Activated CD4-positive, alpha-beta T cell treated with anti-CD3 and anti-CD28 coated beads, Interleukin-2, amount 50 U/mL, for 4 hours (primary cell): Measurements from ENCODE around the gene LBP.
"Not testable (repeated sequence)": the region's sequence is repeated elsewhere in the genome, so short reads cannot be mapped to it uniquely, and the experiment has no call there.

Experiments used
- DNase-seq, 2 experiments: peaks; one replicate each; pipeline ENCODE4 v3.0.0-alpha.2; 2020

Gene LBP, protein sequence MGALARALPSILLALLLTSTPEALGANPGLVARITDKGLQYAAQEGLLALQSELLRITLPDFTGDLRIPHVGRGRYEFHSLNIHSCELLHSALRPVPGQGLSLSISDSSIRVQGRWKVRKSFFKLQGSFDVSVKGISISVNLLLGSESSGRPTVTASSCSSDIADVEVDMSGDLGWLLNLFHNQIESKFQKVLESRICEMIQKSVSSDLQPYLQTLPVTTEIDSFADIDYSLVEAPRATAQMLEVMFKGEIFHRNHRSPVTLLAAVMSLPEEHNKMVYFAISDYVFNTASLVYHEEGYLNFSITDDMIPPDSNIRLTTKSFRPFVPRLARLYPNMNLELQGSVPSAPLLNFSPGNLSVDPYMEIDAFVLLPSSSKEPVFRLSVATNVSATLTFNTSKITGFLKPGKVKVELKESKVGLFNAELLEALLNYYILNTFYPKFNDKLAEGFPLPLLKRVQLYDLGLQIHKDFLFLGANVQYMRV

GRCh38 chr20:38346247-38346651 is at the start of gene LBP:
Gene LBP, plus strand, starts transcription at chr20:38346482. Its CDS starts 35 bp downstream, at chr20:38346517.
- no peak for DNase-seq

- no peak for DNase-seq
Measured at GRCh38 chr20:38297916-38298674, 48.2 kb upstream of the LBP start.

GRCh38 chr20:38298768-38299288 is 47.5 kb upstream of the LBP start:
- DNase-seq: no peak

DNA sequence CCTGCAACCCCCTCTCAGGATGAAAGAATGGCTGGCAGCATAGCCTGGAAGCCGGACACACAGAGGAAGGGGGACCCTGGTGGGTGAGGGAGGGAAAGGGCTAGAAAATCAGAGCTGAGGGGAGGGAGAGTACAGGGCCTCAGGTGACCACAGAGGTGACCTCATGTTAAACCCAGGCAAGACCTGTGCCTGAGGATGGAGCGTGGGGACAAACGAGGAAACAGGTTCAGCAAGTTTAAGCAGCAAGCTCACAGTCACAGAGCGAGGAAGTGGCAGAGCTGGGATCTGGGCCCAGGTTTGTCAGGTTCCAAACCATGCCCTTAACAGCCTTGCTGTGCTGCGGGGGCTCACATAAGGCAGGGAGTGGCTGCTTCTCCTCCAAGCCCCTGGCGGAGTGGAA is 46.3 kb upstream of the LBP start:
- no peak for DNase-seq

- no peak for DNase-seq
Measured at GRCh38 chr20:38300438-38300837, 45.8 kb upstream of the LBP start.

- DNase-seq: no peak
Measured at GRCh38 chr20:38301309-38301708, 45.0 kb upstream of the LBP start.

DNA sequence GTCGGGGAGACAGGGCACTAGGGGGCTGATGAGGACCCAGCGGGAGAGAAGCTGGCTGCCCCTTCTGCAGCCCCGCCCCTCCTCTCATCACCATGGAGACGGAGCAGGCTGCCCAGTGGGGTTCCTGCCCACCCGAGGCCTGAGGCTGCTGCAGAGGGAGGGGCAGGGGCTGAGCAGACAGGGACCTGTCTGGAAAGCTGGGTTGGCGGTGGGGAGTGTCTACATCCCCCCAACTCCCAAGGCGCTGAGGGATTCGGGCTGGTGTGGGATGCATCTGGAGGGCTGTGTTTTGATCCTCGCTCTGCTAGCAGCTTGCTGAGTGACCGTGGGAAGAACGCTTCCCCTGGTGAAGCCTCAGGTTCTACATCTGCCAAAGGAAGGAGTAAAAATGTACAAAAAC is 43.5 kb upstream of the LBP start:
- DNase-seq: no peak

DNA sequence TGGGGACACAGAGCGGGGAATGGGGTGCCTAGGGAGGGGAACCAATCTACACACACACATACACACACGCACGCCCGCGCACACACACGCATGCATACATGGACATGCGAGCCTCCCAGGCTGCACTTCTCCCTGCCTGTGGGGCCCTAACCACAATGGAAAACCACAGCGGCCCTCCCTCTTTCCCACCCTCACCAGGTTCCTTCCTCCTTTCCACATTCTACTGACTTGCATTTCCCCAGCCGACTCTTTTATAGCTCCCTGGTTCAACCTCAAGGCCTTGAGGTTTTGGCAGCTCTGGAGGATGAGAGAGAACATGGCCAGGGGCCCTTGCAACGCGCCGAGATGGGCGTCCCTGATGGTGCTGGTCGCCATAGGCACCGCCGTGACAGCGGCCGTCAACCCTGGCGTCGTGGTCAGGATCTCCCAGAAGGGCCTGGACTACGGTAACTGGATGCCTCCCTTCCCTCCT is 42.3 kb upstream of the LBP start, which contains the start of gene BPI:
TSS of gene BPI (plus strand) at position 249 of the 472 bp plus-strand sequence. CDS start at position 317, 68 bp downstream.
- no peak for DNase-seq

GRCh38 chr20:38304845-38305447 is 41.3 kb upstream of the LBP start:
- no peak for DNase-seq

DNA sequence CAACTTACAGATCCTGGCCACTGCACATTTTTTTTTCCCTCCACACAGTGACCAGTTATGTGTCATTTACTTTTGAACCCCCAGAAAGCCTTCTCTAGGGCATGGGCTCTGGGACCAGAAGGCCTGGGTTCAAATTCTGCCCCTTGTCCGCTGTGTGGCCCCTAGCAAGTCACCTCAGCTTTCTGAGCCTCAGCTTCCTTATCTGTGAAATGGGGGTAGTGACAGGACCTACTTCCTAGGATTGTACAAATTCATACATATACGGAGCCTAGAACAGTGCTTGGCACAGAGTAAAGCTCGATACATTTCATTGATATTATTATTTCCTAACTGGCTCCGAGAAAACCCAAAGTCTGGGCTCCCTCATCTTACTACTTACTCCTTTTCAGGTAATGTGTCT is 40.7 kb upstream of the LBP start:
- no peak for DNase-seq

GRCh38 chr20:38306379-38306778 is 39.9 kb upstream of the LBP start:
- DNase-seq: no peak

GRCh38 chr20:38307371-38308046 is 38.8 kb upstream of the LBP start:
- DNase-seq: no peak

GRCh38 chr20:38308047-38308438 is 38.2 kb upstream of the LBP start:
- DNase-seq: no peak

GRCh38 chr20:38308447-38308846 is 37.8 kb upstream of the LBP start:
- DNase-seq: no peak

- DNase-seq: no peak
Measured at GRCh38 chr20:38311091-38311490, 35.2 kb upstream of the LBP start.

GRCh38 chr20:38311491-38311890 is 34.8 kb upstream of the LBP start:
- no peak for DNase-seq

GRCh38 chr20:38313676-38314075 is 32.6 kb upstream of the LBP start:
- DNase-seq: no peak

DNA sequence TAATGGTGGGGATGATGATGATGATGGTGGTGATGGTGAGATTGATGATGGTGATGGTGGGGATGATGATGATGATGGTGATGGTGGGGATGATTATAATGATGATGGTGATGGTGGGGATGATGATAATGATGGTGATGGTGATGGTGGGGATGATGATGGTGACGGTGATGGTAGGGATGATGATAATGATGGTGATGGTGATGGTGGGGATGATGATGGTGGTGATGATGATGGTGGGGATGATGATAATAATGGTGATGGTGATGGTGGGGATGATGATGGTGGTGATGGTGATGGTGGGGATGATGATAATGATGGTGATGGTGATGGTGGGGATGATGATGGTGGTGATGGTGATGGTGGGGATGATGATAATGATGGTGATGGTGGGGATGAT is 31.9 kb upstream of the LBP start:
- not testable (repeated sequence) for DNase-seq

- no peak for DNase-seq
Measured at GRCh38 chr20:38315290-38315966, 30.9 kb upstream of the LBP start.

GRCh38 chr20:38316341-38316740 is 29.9 kb upstream of the LBP start:
- no peak for DNase-seq

GRCh38 chr20:38317422-38317821 is 28.9 kb upstream of the LBP start:
- no peak for DNase-seq

GRCh38 chr20:38320221-38320620 is 26.1 kb upstream of the LBP start:
- no peak for DNase-seq
